ENCODE results near the gene PATL1.
"Not testable (repeated sequence)": the region's sequence is repeated elsewhere in the genome, so short reads cannot be mapped to it uniquely, and the experiment has no call there.

Gene PATL1

DNA sequence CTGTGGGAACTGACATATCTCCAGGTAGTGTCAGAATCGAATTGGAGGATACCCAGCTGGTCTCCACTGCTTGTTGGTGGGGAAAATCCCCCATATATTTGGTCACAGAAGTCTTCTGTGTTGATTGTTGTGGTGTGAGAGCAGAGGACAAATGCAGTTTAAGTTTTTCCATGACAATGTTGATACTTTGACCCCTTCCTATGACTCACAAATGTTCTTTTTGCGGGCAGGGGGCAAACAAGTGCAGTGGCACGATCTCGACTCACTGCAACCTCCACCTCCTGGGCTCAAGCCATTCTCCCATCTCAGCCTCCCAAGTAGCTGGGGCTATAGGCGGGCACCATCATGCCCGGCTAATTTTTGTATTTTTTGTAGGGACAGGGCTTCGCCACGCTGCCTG is 7.4 kb upstream of the PATL1 start:
- in situ Hi-C loops (cut with MboI; ENCODE audit: low sequenced_read_pairs): no loop called here

DNA sequence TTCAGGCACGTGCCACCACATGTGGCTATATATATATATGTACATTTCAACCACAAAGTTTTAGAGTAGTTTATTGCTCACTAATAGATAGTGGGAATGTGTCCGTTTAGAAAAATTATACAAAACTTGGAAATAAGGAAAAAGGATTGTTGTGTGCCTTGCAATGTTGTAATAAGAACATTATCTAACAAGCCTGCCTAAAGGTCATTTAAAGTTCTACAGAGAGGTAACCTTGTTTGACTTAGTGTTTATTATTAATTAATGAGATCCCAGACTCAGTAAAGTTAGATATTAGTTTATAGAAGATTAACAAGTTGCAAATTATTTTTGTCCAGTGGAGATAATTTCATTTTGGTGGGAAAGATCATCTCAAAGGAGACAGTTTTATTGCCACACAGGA is 5.5 kb upstream of the PATL1 start:
- in situ Hi-C loops (cut with MboI; ENCODE audit: low sequenced_read_pairs): no loop called here

DNA sequence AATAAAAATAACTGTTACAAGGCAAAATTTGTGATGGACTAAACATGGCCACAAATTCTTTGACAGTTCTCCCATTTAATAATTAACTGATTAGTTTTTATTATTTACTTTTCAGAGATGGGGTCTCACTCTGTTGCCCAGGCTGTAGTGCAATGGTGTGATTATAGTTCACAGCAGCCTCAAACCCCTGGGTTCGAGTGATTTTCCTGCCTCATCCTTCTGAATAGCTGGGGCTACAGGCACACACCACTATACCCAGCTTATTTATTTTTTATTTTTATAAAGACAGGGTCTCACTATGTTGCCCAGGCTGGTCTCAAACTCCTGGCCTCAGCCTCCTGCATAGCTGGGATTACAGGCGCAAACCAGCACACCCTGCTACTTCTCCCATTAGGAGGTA is 4.5 kb upstream of the PATL1 start:
- in situ Hi-C loops (cut with MboI; ENCODE audit: low sequenced_read_pairs): no loop called here

DNA sequence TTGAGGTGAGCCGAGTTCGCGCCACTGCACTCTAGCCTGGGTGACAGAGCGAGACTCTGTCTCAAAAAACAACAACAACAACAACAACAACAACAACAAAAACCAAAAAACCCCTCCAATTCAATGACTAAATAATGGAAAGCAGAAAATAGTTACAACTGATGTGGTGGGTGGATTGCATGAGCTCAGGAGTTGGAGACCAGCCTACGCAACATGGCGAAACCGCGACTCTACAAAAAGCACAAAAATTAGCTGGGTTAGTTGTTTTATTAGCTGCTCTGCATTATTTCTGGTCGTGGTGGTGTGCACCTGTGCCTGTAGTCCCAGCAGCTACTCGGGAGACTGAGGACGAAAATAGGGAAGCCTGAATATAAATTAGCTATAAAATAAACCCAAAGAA is 2.6 kb upstream of the PATL1 start:
- in situ Hi-C loops (cut with MboI; ENCODE audit: low sequenced_read_pairs): no loop called here

DNA sequence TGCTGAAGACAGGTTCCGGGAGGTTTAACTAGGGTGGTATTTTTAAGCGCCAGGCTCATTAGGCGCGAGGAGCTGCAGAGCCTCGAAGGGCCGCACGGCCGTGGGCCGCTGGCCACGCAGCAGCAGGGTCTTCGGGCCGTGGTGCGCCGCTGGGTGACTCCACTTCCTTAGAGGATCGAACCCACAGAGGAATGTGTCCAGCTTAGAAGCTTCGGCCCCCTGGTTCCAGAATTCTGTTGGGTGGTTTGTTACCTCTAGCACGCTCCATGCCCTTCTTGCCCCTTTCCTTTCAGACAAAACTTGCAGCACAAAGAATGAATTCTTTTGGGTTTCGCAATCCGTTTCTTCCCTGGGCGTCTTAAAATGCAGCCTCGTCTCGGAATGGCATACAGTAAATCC is 773 bp upstream of the PATL1 start:
- in situ Hi-C loops (cut with MboI; ENCODE audit: low sequenced_read_pairs): no loop called here

DNA sequence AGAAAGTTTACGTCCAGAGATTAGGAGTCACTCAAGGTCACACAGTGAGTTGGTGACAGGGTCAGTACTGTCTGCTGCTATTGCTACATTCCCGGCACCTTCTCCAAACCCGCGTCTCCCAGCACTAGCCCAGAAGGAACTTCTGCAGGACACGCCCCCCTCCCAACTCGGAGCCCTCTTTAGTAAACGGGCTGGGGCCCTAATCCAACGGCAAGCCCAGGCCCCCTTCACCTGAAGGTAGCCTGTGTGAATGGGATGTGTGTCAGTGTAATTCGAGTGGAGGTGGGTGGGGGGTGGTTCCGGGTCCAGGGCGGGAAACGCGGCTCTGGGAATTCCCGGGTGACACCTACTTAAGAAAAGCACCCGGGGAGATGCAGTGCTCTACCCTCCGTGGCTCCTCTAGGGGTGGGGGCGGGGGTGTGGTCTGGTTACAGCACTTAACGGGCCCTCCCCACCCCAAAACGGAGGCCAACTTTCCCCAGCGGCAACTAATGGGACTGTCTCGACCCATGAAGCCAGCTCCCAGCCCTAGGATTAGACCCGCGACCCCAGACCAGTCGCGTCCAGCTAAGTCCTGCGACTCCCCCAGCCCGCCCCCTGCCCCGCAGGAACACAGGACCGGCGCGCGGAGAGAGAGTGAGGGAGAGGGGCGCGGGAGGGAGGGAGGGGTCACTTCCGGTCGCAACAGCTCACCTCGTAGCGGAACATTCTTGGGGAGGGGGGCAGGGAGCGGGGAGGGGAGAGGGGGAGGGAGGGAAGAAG is 468 bp downstream of the PATL1 start:
- in situ Hi-C loops (cut with MboI; ENCODE audit: low sequenced_read_pairs): no loop called here

DNA sequence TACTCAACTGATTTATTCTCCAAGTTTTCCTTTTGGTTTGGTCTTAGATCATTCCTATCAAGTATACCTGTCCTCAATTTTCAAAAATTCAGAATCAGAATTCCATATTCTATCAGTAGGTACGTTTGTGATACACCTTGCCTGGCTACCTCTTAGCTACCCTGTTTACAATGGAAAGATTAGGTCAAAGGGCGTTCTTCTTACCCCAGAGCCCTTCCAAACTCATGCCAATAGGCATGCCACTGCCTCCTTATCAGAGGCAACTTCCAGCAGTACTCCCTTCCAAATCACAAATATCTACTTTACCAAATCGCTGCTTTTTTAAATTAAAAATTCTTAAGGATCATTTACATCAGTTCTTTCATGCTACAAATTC is 1.0 kb downstream of the PATL1 start:
- in situ Hi-C loops (cut with MboI; ENCODE audit: low sequenced_read_pairs): no loop called here

DNA sequence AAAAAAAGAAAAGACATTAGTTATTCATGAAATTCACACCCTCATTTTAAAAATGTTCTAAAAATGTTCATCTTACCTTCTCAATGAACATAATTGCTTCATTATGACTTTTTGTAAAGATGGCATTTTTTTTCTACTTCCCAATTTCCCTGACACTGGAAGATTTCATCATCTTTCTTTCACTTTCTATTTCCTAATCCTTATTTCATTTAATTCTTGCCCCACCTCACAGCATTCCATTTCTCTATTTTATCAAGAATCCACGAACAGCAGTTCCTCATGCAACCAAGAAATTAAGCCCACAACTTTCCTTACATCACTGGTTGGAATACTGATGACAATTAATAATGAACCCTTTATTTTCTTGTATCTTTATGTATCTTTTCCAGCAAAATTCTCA is 1.9 kb downstream of the PATL1 start:
- in situ Hi-C loops (cut with MboI; ENCODE audit: low sequenced_read_pairs): no loop called here

DNA sequence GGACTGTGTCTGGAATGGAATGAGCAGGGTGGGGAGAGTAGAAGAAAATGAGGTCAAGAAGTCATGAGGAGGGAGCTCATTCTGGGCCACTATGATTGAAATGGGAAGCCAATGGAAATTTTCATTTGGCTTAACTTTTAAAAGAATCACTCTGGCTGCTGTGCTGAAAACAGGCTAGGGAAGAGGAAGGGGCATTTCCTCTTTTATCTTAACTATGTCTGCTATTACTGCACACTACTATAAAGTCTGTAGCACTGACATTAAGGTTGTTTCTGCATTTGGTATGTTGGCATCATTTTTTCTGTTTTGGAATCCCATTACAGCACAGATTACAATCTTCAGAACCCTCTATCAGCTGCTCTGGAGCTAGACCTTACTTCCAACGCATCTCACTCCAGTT is 8.2 kb downstream of the PATL1 start:
- in situ Hi-C loops (cut with MboI; ENCODE audit: low sequenced_read_pairs): no loop called here

DNA sequence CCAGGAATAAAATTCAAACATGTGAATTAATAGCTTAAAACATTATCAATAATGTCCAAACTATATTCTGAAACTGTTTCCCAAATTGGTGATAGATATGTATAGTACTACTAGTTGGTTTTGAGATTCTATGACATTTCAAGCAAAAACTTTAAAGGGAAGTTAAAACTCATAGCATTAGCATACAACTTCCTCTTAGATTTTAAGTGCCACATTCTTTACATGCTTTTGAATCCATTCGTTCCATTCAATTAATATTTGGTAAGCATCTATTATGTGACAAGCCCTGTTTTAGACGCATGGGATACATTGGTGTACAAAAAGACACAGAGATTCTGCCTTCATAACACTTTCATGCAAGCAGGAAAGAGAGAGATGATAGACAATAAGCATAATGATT is 8.9 kb downstream of the PATL1 start:
- in situ Hi-C loops (cut with MboI; ENCODE audit: low sequenced_read_pairs): no loop called here

DNA sequence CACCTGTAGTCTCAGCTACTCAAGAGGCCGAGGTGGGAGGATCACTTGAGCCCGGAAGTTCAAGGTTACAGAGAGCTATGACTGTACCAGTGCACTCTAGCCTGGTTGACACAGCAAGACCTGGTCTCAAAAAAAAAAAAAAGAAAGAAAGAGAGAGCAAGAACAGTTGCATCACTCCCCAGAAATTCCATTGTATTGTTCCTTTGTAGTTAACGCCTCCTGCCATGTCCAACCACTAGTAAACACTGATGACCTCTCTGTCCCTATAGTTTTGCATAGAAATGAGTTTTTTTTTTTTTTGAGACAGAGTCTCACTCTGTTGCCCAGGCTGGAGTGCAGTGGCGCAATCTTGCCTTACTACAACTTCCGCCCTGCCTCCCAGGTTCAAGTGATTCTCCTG is 10.8 kb downstream of the PATL1 start:
- in situ Hi-C loops (cut with MboI; ENCODE audit: low sequenced_read_pairs): no loop called here

DNA sequence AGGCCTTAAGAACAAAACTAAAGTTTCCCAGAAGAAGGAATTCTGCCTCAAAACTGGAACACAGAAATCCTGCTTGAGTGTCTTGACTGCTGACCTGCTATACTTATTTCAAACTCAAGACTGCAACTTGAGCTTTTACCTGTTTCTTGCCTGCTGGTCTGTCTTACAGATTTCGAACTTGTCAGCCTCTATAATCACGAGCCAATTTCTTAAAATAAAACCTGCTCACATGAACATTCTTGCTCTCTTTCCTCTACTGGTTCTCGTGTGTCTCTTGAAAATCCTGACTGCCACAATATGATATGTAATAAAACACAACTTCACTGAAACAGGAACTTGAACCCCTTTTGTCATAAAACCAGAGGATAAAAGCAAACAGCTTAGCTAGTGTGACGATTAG is 13.9 kb downstream of the PATL1 start:
- in situ Hi-C loops (cut with MboI; ENCODE audit: low sequenced_read_pairs): no loop called here

DNA sequence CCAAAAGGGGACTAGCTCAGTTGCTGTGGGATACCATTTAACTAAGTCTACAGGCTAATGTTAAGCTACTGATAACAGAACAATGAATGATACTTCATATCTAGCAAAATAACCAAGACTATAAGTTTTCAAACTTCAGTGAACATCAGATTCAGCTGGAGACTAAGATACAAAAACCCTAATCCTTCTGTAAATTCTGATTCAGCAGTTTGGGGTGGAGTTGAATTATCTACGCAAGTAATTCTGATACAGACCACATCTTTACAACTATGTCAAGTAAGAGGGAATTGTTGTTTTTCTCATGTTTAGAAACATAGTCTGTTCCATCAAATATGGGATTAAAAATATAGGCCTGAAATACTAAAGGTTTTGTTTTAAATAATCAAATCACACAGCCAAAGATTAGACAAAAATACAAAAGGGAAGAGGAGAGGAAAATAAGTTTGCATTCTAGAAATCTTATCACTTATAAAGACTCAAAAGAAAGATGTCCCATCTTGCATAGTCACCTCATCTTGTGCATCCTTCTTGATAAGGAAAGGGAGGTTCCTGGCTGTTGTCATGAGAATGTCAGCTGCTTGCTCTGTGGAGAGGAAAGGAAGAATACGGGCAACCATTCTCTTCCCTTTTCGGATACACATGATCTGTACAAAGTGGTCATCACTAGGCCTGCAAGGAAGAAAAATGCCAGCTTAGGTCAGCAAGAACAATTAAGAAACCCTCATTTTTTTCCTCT is 21.4 kb downstream of the PATL1 start:
- in situ Hi-C loops (cut with MboI; ENCODE audit: low sequenced_read_pairs): no loop called here

DNA sequence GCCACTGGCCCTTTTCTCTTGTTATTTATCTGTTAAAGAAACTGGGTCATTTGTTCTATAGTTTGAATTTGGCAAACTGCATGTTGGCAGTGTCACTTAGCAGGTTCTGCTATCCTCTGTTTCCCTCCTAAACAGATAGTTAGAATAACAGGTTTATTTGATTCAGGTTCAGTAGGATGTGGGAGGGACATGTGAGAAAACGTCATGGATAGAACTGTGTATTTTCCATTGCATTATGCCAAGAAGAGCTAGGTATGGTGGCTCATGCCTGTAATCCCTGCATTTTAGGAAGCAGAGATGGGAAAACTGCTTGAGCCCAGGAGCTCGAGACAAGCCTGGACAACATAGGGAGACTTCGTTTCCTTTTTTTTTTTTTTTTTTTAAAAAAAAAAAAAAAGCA is 24.3 kb downstream of the PATL1 start:
- in situ Hi-C loops (cut with MboI; ENCODE audit: low sequenced_read_pairs): no loop called here

DNA sequence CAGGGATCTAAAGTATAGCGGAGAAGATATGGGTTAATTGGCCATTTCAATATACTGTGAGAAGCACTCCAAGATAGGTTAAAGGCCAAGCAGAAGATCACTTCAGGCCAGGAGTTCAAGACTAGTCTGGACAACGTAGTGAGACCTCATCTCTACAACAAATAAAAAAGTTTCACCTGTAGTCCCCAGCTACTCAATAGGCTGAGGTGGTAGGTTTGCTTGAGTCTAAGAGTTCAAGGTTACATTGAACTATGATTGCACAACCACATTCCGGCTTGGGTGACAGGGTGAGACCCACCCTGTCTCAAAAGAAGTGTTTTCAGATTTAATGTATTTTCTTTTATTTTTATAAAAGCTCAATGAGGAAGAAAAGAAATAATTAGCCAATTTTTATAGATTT is 25.4 kb downstream of the PATL1 start:
- in situ Hi-C loops (cut with MboI; ENCODE audit: low sequenced_read_pairs): no loop called here

DNA sequence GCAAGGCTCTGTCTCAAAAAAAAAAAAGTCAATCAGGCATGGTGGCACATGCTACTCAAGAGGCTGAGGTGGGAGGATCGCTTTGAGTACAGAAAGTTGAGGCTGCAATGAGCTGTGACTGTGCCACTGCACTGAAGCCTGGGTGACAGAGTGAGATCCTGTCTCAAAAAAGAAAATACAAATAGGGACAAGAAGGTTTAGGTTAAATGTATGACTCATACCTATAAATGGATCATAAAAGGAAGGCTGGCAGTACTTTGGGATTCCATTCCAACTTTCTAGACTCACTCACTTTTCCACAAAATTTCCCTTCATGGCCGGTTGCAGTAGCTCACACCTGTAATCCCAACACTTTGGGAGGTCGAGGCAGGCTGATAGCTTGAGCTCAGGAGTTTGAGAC is 27.7 kb downstream of the PATL1 start:
- in situ Hi-C loops (cut with MboI; ENCODE audit: low sequenced_read_pairs): no loop called here

DNA sequence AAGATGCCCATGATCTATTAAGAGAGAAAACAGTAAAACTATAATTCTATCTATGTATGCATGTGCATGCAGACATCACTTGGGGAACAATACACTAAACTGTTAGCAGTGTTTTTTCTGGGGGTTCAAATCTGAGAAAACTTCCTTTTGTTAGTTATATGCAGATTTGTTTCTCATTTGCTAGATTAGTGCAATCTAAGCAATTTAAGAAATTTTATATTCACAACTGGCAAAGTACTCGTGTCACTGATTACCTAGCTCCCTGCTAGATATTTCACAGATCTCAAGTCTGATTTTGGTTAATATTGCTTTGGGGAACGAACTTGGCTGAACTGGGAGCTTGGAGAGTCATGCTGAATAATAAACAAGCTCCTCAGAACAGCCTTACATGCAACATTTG is 38.3 kb downstream of the PATL1 start:
- in situ Hi-C loops (cut with MboI; ENCODE audit: low sequenced_read_pairs): no loop called here

DNA sequence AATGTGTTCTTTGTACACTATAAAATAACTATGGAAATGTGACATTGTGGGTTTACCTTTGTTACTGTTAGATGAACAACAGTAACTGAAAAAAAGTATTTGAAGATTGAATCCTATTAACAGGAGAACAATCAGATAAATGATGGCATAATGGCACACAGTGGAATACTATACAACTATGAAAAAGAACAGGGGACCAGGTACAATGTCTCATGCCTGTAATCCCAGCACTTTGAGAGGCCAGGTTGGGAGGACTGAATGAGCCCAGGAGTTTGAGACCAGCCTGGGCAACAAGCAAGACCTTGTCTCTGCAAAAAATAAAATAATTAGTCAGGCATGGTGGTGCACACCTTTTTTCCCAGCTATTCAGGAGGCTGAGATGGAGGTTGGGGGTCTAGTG is 38.8 kb downstream of the PATL1 start:
- in situ Hi-C loops (cut with MboI; ENCODE audit: low sequenced_read_pairs): no loop called here

DNA sequence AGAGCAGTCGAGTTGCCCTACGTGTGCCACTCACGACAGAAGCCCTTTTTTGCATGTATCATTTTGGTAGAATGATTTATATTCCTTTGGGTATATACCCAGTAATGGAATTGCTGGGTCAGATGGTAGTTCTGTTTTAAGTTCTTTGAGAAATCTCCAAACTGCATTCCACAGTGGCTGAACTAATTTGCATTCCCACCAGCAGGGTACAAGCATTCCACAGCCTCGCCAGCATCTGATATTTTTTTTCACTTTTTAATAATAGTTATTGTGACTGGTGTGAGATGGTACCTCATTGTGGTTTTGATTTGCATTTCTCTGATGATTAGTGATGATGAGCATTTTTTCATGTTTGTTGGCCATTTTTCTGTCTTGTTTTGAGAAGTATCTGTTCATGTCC is 41.9 kb downstream of the PATL1 start:
- in situ Hi-C loops (cut with MboI; ENCODE audit: low sequenced_read_pairs): not testable (repeated sequence)

DNA sequence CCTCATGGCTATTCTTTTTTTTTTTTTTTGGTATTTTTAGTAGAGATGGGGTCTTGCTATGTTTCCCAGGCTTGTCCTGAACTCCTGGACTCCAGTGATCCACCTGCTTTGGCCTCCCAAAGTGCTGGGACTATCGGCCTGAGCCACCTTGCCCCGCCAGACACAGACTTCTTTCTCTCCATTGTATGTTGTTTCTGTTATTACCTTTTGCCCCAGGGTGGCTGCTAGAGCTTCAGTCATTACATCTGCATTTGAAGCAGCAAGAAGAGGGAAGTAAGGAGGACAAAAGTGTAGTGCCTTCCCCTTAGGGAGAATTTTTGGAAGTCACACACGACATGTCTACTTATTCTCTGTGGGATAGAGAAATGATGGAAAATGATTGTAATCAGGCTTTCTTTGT is 43.1 kb downstream of the PATL1 start:
- in situ Hi-C loops (cut with MboI; ENCODE audit: low sequenced_read_pairs): no loop called here

DNA sequence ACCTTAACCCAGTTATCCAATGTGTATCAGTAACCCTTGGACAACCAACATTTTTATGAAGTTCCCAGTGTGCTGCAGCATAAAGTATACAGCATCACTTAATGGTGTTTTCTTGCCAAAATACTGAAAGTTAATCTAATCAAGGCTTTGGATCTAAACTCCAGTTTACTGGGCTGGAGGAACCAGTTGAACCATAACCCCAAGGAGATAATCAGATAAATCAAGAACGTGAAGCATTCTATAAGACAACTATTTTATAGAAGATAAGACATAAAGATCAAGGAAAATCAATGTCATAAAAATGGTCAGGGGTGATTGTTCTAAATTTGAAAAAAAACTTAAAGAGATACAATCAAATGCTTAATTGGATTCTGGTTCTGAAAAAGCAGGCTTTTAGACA is 51.0 kb downstream of the PATL1 start:
- in situ Hi-C loops (cut with MboI; ENCODE audit: low sequenced_read_pairs): no loop called here

DNA sequence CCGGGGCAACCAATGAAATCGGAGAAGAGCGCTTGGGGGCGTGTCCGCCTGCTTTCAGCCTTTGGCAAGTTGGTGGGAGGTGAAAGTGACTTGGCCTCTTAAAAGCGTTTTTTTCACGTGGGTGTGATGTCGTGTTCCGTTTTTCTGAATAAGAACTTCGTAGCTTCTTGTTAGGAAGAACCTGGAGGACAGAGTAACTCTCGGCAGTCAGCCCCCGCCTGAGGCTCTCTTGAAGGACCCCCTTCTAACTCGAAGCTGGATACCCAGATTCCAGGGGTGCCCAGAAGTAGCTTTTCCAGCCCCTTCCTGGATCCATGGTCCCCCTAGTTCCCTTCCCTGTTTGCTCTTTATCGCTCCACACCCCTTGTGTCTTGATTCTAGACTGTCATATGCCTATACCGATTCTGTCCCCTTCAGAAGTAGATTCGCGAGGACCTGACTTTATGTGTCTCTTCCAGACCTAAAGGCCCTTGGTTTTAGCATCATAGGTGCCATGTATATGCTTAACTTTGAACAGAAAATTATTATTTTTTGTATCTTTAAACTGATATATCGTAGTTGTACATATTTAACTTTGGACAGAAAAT is 52.3 kb downstream of the PATL1 start:
- in situ Hi-C loops (cut with MboI; ENCODE audit: low sequenced_read_pairs): no loop called here
